OCI-LY3 (cell line): ENCODE measurements around the gene ADGRV1.

ENCODE experiments used
- H2AFZ ChIP-seq: fragments of 200-600, 300-600 bp; shearing (Covaris generic); 2 replicates; pipeline ENCODE4 v1.6.0; 2014; ENCODE audit warnings: antibody characterized with exemption, low read depth, low read length
- H3K27ac ChIP-seq: fragments of 200-600, 300-600 bp; sonication (generic); 2 replicates; pipeline ENCODE4 v1.5.1; 2014; ENCODE audit warnings: mild to moderate bottlenecking, low read length, moderate library complexity, mixed read lengths
- H3K27me3 ChIP-seq: fragments of 200-600, 300-600 bp; sonication (generic); 2 replicates; pipeline ENCODE4 v1.6.1; 2014; ENCODE audit warnings: low read depth, low read length, mixed read lengths
- H3K36me3 ChIP-seq: fragments of 200-600, 300-600 bp; sonication (generic); replicated peaks from 2 replicates; pipeline ENCODE3; 2014; ENCODE audit warnings: low read depth, low read length, mixed read lengths
- H3K4me1 ChIP-seq: fragments of 300-600, 200-600 bp; sonication (generic); 2 replicates; pipeline ENCODE4 v1.6.1; 2014; ENCODE audit warnings: low read length, mixed read lengths
- H3K4me2 ChIP-seq: fragments of 200-600, 300-600 bp; sonication (generic); 2 replicates; pipeline ENCODE4 v1.6.1; 2014; ENCODE audit warnings: low read length, mixed read lengths
- H3K4me3 ChIP-seq: fragments of 300-600, 200-600 bp; sonication (generic); 2 replicates; pipeline ENCODE4 v1.5.1; 2014; ENCODE audit warnings: antibody characterized with exemption, mild to moderate bottlenecking, low read length, moderate library complexity
- H3K79me2 ChIP-seq: fragments of 300-600, 200-600 bp; shearing (Covaris generic); 2 replicates; pipeline ENCODE4 v1.6.1; 2014; ENCODE audit warnings: mild to moderate bottlenecking, low read length, mixed read lengths
- H3K9ac ChIP-seq: fragments of 300-600, 200-600 bp; shearing (Covaris generic); 2 replicates; pipeline ENCODE4 v1.6.0; 2014; ENCODE audit warnings: mild to moderate bottlenecking, low read length, moderate library complexity
- H3K9me3 ChIP-seq: fragments of 200-600, 300-600 bp; shearing (Covaris generic); 2 replicates; pipeline ENCODE4 v1.6.1; 2014; ENCODE audit warnings: low read length, mixed read lengths; ENCODE audit not compliant: insufficient read depth
- H4K20me1 ChIP-seq: fragments of 200-600, 300-600 bp; sonication (generic); 2 replicates; pipeline ENCODE4 v1.6.1; 2016; ENCODE audit warnings: low read length, mixed read lengths; ENCODE audit not compliant: insufficient read depth
- CTCF ChIP-seq: fragments of 200-600, 300-600 bp; sonication (generic); IDR thresholded peaks from 2 replicates; pipeline ENCODE4 v1.5.1; 2014; ENCODE audit warnings: antibody characterized with exemption, low read length, low read depth
- EZH2phosphoT487 ChIP-seq: fragments of 200-600 bp; shearing (Covaris generic); IDR thresholded peaks from 2 replicates; pipeline ENCODE4 v1.6.1; 2018; ENCODE audit warnings: antibody characterized with exemption, mixed run types, low read depth

The ADGRV1 gene

GRCh38 chr5:91150234-91150633 lies 591.6 kb downstream of the ADGRV1 start:
- Histone ChIP-seq H3K36me3 (no peaks in the 10 kb centered on the region), H3K27me3 (no peaks in the 10 kb centered on the region), H3K9ac (no peak overlapping the region), H3K79me2 (no peaks in the 10 kb centered on the region), H3K27ac (no peak overlapping the region), H3K4me2 (no peak overlapping the region), H3K4me3 (no peak overlapping the region), H3K4me1 (no peaks in the 10 kb centered on the region), H3K9me3 (no peaks in the 10 kb centered on the region), H4K20me1 (no peaks in the 10 kb centered on the region), H2AFZ (no peak overlapping the region)
- TF ChIP-seq EZH2phosphoT487 (no peak), CTCF (no peak)

GRCh38 chr5:91150636-91151035 lies 592.0 kb downstream of the ADGRV1 start:
- Histone ChIP-seq H3K36me3 (no peaks in the 10 kb centered on the region), H4K20me1 (no peaks in the 10 kb centered on the region), H3K9me3 (no peaks in the 10 kb centered on the region), H3K4me1 (no peaks in the 10 kb centered on the region), H3K4me3 (no peak overlapping the region), H3K27me3 (no peaks in the 10 kb centered on the region), H3K27ac (no peak overlapping the region), H3K9ac (no peak overlapping the region), H3K4me2 (no peak overlapping the region), H3K79me2 (no peaks in the 10 kb centered on the region), H2AFZ (no peak overlapping the region)
- no peak for TF ChIP-seq CTCF
- no peak for TF ChIP-seq EZH2phosphoT487

- no peaks in the 10 kb centered on the region for H3K4me1 ChIP-seq
- no peaks in the 10 kb centered on the region for H3K27me3 ChIP-seq
- no peaks in the 10 kb centered on the region for H3K36me3 ChIP-seq
- TF ChIP-seq CTCF (no peak), EZH2phosphoT487 (no peak)
- H2AFZ ChIP-seq: no peak overlapping the region
- no peak overlapping the region for H3K27ac ChIP-seq
- no peaks in the 10 kb centered on the region for H3K79me2 ChIP-seq
- no peak overlapping the region for H3K4me3 ChIP-seq
- H3K9ac ChIP-seq: no peak overlapping the region
- no peak overlapping the region for H3K4me2 ChIP-seq
- no peaks in the 10 kb centered on the region for H3K9me3 ChIP-seq
- no peaks in the 10 kb centered on the region for H4K20me1 ChIP-seq
Observed at GRCh38 chr5:91151947-91152346, 593.4 kb downstream of the ADGRV1 start.

- H3K4me2 ChIP-seq: no peak overlapping the region
- no peak overlapping the region for H3K9ac ChIP-seq
- no peak overlapping the region for H3K4me3 ChIP-seq
- no peaks in the 10 kb centered on the region for H4K20me1 ChIP-seq
- H3K27ac ChIP-seq: no peak overlapping the region
- H3K27me3 ChIP-seq: no peaks in the 10 kb centered on the region
- no peaks in the 10 kb centered on the region for H3K9me3 ChIP-seq
- no peaks in the 10 kb centered on the region for H3K4me1 ChIP-seq
- H3K36me3 ChIP-seq: no peaks in the 10 kb centered on the region
- no peak overlapping the region for H2AFZ ChIP-seq
- no peaks in the 10 kb centered on the region for H3K79me2 ChIP-seq
- TF ChIP-seq EZH2phosphoT487 (no peak), CTCF (no peak)
Observed at GRCh38 chr5:91154338-91154737, 595.7 kb downstream of the ADGRV1 start.
